K562 (cell line): ENCODE results near the gene CUX1. TPM values are rescaled to one million over a fixed set of nuclear protein-coding genes. Genes with fewer than 3 reads are reported as not detected.

Experiments
- BCOR ChIP-seq: fragments of 450-650 bp; IDR thresholded peaks from 2 replicates; pipeline ENCODE4 v1.6.1; 2016
- CEBPZ ChIP-seq: fragments of 150-350 bp; IDR thresholded peaks from 2 replicates; pipeline ENCODE4 v1.6.1; 2014; ENCODE audit warnings: low read depth, mild to moderate bottlenecking, low read length, borderline replicate concordance
- CREB1 ChIP-seq, 2 experiments: sonication (generic) in 1 of 2; formaldehyde crosslinking in 1 of 2; IDR thresholded peaks; 2 replicates each; pipeline versions ENCODE4 v1.6.1 to v1.8.0; 2012 to 2022; ENCODE audit warnings: inconsistent platforms in 1 of 2, mild to moderate bottlenecking in 1 of 2, missing genetic modification reagents in 1 of 2, moderate library complexity in 1 of 2
- E2F5 ChIP-seq: sonication (generic); formaldehyde crosslinking; IDR thresholded peaks from 2 replicates; pipeline ENCODE4 v1.8.0; 2022; ENCODE audit warnings: mild to moderate bottlenecking, missing genetic modification reagents
- KLF1 ChIP-seq: fragments of 450-650 bp; IDR thresholded peaks from 2 replicates; pipeline ENCODE4 v1.6.1; 2016; ENCODE audit warnings: missing genetic modification characterization, missing compliant biosample characterization
- KLF13 ChIP-seq: fragments of 450-650 bp; IDR thresholded peaks from 2 replicates; pipeline ENCODE4 v1.6.1; 2016; ENCODE audit warnings: missing genetic modification characterization, low read depth, mild to moderate bottlenecking, missing compliant biosample characterization, moderate library complexity, borderline replicate concordance
- NFYB ChIP-seq: IDR thresholded peaks from 2 replicates; pipeline ENCODE4 v1.6.1; 2011; ENCODE audit warnings: mild to moderate bottlenecking, moderate library complexity; ENCODE audit not compliant: insufficient read length; ENCODE audit errors: extremely low read depth
- PBX2 ChIP-seq, 2 experiments: IDR thresholded peaks in 1 of 2; conservative IDR thresholded peaks in 1 of 2; 2 replicates each; pipeline ENCODE4 v1.6.1; 2016; ENCODE audit warnings: low read depth in 2 of 2, mild to moderate bottlenecking in 1 of 2, missing compliant biosample characterization in 1 of 2, missing genetic modification characterization in 1 of 2, moderate library complexity in 1 of 2
- RNF2 ChIP-seq: sonication (generic); IDR thresholded peaks from 2 replicates; pipeline ENCODE4 v1.6.1; 2016
- SIX5 ChIP-seq, 2 experiments: IDR thresholded peaks; 2 replicates each; pipeline ENCODE4 v1.6.1; 2011; ENCODE audit warnings: low read length in 2 of 2, borderline replicate concordance in 1 of 2, low read depth in 1 of 2, mild to moderate bottlenecking in 1 of 2, moderate library complexity in 1 of 2; ENCODE audit not compliant: insufficient read depth in 1 of 2
- SRSF9 ChIP-seq: fragments of 200-400 bp; formaldehyde crosslinking; IDR thresholded peaks from 2 replicates; pipeline ENCODE4 v1.6.1; 2017; ENCODE audit warnings: low read depth, low read length, borderline replicate concordance
- TBL1XR1 ChIP-seq, 2 experiments: IDR thresholded peaks; 2 replicates each; pipeline ENCODE4 v1.6.1; 2012; ENCODE audit warnings: improper control_type of control experiment in 2 of 2, low read length in 2 of 2, mild to moderate bottlenecking in 1 of 2
- ZBTB43 ChIP-seq: sonication (generic); formaldehyde crosslinking; IDR thresholded peaks from 2 replicates; pipeline ENCODE4 v1.8.0; 2023; ENCODE audit warnings: mild to moderate bottlenecking, missing genetic modification reagents
- ZBTB9 ChIP-seq: fragments of 450-650 bp; formaldehyde crosslinking; IDR thresholded peaks from 2 replicates; pipeline ENCODE4 v1.4.0; 2020; ENCODE audit warnings: mild to moderate bottlenecking, moderate library complexity
- ZNF134 ChIP-seq: fragments of 250-450 bp; sonication (Bioruptor Pico); conservative IDR thresholded peaks from 2 replicates; pipeline ENCODE4 v1.4.0; 2020
- ZNF143 ChIP-seq: sonication (generic); formaldehyde crosslinking; IDR thresholded peaks from 2 replicates; pipeline ENCODE4 v1.9.0; 2022; ENCODE audit warnings: mild to moderate bottlenecking, missing genetic modification reagents
- ZSCAN32 ChIP-seq: fragments of 450-650 bp; formaldehyde crosslinking; IDR thresholded peaks from 2 replicates; pipeline ENCODE4 v1.4.0; 2020; ENCODE audit warnings: mild to moderate bottlenecking, moderate library complexity
- polyA plus RNA-seq, 8 experiments: library from polyadenylated mRNA; depleted of rRNA in 4 of 8; stranded (reverse) in 5 of 8; unstranded in 3 of 8; fragments of >200 nt; fragmentation: Nextera tagmentation in 2 of 8; fragmentation: Illumina TruSeq in 1 of 8; extraction: Ambion mirVana in 2 of 8; extraction: Trizol in 1 of 8; gene quantifications; 2 replicates each; pipeline versions ENCODE4 v1.2.1 to v1.2.3, GENCODE V29; 2011 to 2014; ENCODE audit warnings: inconsistent platforms in 1 of 8, missing spikeins in 1 of 8
- total RNA-seq, 7 experiments: library from RNA; depleted of rRNA in 6 of 7; stranded (reverse); fragments of >200 nt in 6 of 7; fragmentation: Illumina TruSeq in 2 of 7; extraction: Trizol in 2 of 7; gene quantifications; 2 replicates each; pipeline versions ENCODE4 v1.2.1 to v1.2.3, GENCODE V29; 2011 to 2021; ENCODE audit warnings: low replicate concordance in 1 of 7

CUX1 gene
- total and polyA plus RNA-seq, 9 of the 15 experiments (the other 6 are each of a cell fraction or from before 2014, with no cell fraction given): 3.6 to 55.3 (median 25.2) TPM

GRCh38 chr7:101912716-101913110 is 95.3 kb downstream of the CUX1 start (continued):
- TF ChIP-seq E2F5 (CRISPR knock-in tag) (no peak), SIX5 (IDR thresholded peaks at IDR 0.05; ENCODE audit: borderline replicate concordance in 1 of 2, insufficient read depth in 1 of 2, low read depth in 1 of 2, low read length in 2 of 2) (no peak), TBL1XR1 (IDR thresholded peaks at IDR 0.05; ENCODE audit: low read length in 2 of 2) (0 out of 4 replicates have a peak, but pooled peaks of 1 of the 2 experiments have one; percentile 22), KLF1 (tag) (no peak), CREB1 (IDR thresholded peaks at IDR 0.05) (no peak), CREB1 (CRISPR knock-in tag; IDR thresholded peaks at IDR 0.05) (no peak), ZBTB43 (no peak), ZNF134 (no peak), SRSF9 (no peak), RNF2 (no peak), ZBTB9 (CRISPR knock-in tag) (no peak), ZNF143 (0 out of 2 replicates have a peak, but pooled peaks have one; percentile 38), PBX2 (CRISPR knock-in tag; IDR thresholded peaks at IDR 0.05; ENCODE audit: low read depth) (no peak), PBX2 (tag; conservative IDR thresholded peaks at IDR 0.05; ENCODE audit: low read depth) (no peak), NFYB (no peak), ZSCAN32 (CRISPR knock-in tag) (no peak), KLF13 (no peak), CEBPZ (no peak), BCOR (no peak)
